Sigmoid colon (tissue), 7 donors: ENCODE data around the gene SOCS1. TPM values are rescaled to one million over a fixed set of nuclear protein-coding genes. Genes with fewer than 3 reads are reported as not detected.
A peak's percentile ranks its signal among the peaks of the same experiment; 100 is the strongest.

Experiments used
- DNase-seq: peaks from one replicate; pipeline ENCODE4 v3.0.0-alpha.2; 2019
- H3K27ac ChIP-seq, 4 donors: fragments of 200-600 bp; sonication (generic); one replicate each; pipeline ENCODE4 v1.5.1; 2016 to 2019; ENCODE audit warnings: mild to moderate bottlenecking in 1 of 4
- H3K27me3 ChIP-seq, 3 donors: fragments of 200-600 bp; sonication (generic); one replicate each; pipeline ENCODE4 v1.5.1; 2019; ENCODE audit warnings: mild to moderate bottlenecking in 1 of 3
- H3K36me3 ChIP-seq, 4 donors: fragments of 200-600 bp; sonication (generic); one replicate each; pipeline ENCODE4 v1.5.1; 2016 to 2019
- H3K4me1 ChIP-seq, 4 donors: fragments of 200-600 bp; sonication (generic); one replicate each; pipeline ENCODE4 v1.5.1; 2017 to 2019
- H3K4me3 ChIP-seq, 4 donors: fragments of 200-600 bp; sonication (generic); one replicate each; pipeline ENCODE4 v1.5.1; 2017 to 2019; ENCODE audit warnings: mild to moderate bottlenecking in 2 of 4, moderate library complexity in 1 of 4
- H3K9me3 ChIP-seq, 4 donors: fragments of 200-600 bp in 3 of 4; sonication (generic) in 3 of 4; one replicate each; pipeline versions ENCODE4 v1.5.1 to v1.6.1; 2013 to 2019
- CTCF ChIP-seq, 4 experiments: fragments of 450-650 bp in 3 of 4; fragments of 200-600 bp in 1 of 4; IDR thresholded peaks; one replicate each; pipeline ENCODE4 v1.5.1; 2016 to 2019; ENCODE audit warnings: antibody characterized with exemption in 4 of 4, mild to moderate bottlenecking in 3 of 4, moderate library complexity in 2 of 4
- EP300 ChIP-seq, 4 donors: sonication (generic); formaldehyde crosslinking; IDR thresholded peaks; one replicate each; pipeline ENCODE4 v1.6.1; 2017; ENCODE audit warnings: antibody characterized with exemption in 4 of 4
- POLR2A ChIP-seq, 2 donors: fragments of 450-650 bp; IDR thresholded peaks; one replicate each; pipeline ENCODE4 v1.6.1; 2016; ENCODE audit warnings: antibody characterized with exemption in 2 of 2, mild to moderate bottlenecking in 2 of 2, moderate library complexity in 2 of 2
- POLR2AphosphoS5 ChIP-seq, 4 donors: sonication (generic); formaldehyde crosslinking; IDR thresholded peaks; one replicate each; pipeline ENCODE4 v1.6.1; 2017; ENCODE audit warnings: antibody characterized with exemption in 4 of 4
- WGBS, 2 donors: extraction: QIAGEN DNeasy Blood & Tissue Kit; methylation state at CpG; one replicate each; pipeline ENCODE4 v1.1.7; 2013; 5-methylcytosine and 5-hydroxymethylcytosine counted together
- intact Hi-C: fragments of 100-400 bp; cut with DNase I; formaldehyde crosslinking; loops from one replicate; pipeline ENCODE4 v1.15.1; 2023
- polyA plus RNA-seq, 3 donors: library from polyadenylated mRNA; stranded (reverse); fragments of 200-250 nt; gene quantifications; one replicate each; pipeline ENCODE4 v1.2.3, GENCODE V29; 2013
- total RNA-seq, 4 donors: library from RNA; depleted of rRNA; stranded (reverse); fragments of >200 nt; gene quantifications; one replicate each; pipeline ENCODE4 v1.1.0, GENCODE V29; 2016
- donor health status: healthy with polysubstance abuse.
- donor health status: Bipolar disorder and iron deficiency.
- donor health status: healthy.

SOCS1 gene
- total and polyA plus RNA-seq, 7 donors: 0.66 to 26.4 (median 4.3) TPM; not detected in 1

DNA sequence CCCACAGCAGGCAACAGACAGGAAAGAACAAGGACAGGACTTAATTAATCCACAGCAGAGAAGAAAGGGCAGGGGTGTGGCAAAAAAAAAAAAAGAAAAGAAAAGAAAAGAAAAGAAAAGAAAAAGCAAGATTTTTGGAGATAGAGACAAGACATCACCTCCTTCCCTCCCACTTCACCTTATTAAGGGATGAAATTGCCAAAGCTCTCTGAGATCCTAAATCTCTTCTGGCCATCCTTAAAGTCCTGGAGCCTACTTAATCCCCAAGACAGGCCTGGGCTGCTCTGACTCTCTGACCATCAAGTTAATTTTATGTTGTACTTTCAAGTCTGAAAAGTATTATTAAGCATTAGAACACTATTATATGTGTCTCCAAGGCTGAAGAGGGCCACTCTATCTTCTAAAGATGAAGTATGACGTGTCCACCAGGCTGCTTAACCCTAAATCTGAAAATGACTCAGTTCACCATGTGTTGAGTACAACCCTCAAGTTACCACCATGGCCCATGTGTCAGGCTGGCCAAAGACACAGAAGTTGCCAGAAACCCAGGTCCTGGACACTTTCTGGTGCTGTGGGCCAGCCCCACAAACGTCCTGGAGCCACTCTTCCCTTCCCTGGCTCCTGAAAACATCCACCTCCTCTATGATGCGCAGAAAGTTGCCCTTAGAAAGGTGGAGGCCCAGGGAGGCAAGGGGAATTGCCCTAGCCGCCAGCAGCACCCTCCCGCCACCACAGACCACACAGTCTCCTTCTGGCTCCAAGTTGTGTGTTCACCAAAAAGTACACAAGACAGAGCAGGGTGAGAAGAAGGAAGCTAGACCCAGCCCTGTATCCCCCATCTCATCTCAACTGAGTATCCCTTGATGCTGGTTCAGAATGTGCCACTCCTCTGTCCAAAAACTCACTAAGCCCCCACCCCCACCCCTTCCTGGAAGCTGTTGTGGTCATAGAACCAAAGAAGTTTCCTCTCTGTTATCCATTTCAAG lies 2.7 kb downstream of the SOCS1 start:
- no peaks in the 10 kb centered on the region for H3K9me3 ChIP-seq
- DNase-seq: no peak
- 72 to 83% methylated on average over 5 of the region's 5 CpGs for WGBS, 2 donors
- H3K4me3 ChIP-seq: peak overlapping the region in 2 of 4 donors; percentile 9 to 81
- no peak for TF ChIP-seq EP300 (IDR thresholded peaks at IDR 0.05)
- TF ChIP-seq CTCF (IDR thresholded peaks at IDR 0.05): no peak
- TF ChIP-seq POLR2AphosphoS5 (IDR thresholded peaks at IDR 0.05): no peak
- TF ChIP-seq POLR2A (IDR thresholded peaks at IDR 0.05): no peak
- H3K4me1 ChIP-seq: peaks cover 0 to 35% (median 20%) of the 10 kb centered on the region in 4 donors
- intact Hi-C loops: loop anchor here (10.0 kb wide), 2 partner anchors 119 to 509 kb away; partner anchors contain the start of gene NUBP1
- peak overlapping the region in 3 of 4 donors; percentile 11 to 37 (median 14) for H3K27ac ChIP-seq
- H3K36me3 ChIP-seq: no peaks in the 10 kb centered on the region
- no peaks in the 10 kb centered on the region for H3K27me3 ChIP-seq

DNA sequence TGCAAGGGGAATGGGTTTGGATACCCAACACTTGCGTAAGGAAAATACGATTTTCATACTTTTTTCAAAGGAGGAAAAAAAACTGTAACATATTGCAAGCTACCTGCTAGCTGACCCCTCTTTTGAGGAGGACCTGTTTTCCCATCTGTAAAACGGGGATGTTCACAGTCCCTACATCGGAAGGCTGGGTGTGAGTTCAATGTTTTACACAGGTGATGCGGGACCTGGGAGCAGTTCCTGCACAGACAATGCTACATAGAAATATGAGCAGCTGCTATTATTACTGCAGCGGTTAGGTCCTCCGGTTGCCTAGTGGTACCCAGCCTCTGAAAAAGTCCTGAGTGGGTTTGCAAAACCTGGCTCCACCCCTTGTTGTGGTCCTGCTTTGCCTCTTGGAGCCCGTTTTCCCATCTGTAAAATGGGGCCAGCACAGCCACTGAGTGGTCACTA lies 3.5 kb downstream of the SOCS1 start:
- no peak for TF ChIP-seq POLR2AphosphoS5 (IDR thresholded peaks at IDR 0.05)
- TF ChIP-seq POLR2A (IDR thresholded peaks at IDR 0.05): no peak
- TF ChIP-seq EP300 (IDR thresholded peaks at IDR 0.05): no peak
- no peak for TF ChIP-seq CTCF (IDR thresholded peaks at IDR 0.05)
- peaks cover 0 to 34% (median 20%) of the 10 kb centered on the region in 4 donors for H3K4me1 ChIP-seq
- H3K4me3 ChIP-seq: no peak overlapping the region
- no peak overlapping the region for H3K27ac ChIP-seq
- no peaks in the 10 kb centered on the region for H3K27me3 ChIP-seq
- H3K9me3 ChIP-seq: no peaks in the 10 kb centered on the region
- H3K36me3 ChIP-seq: no peaks in the 10 kb centered on the region
- intact Hi-C loops: loop anchor here (10.0 kb wide), 2 partner anchors 118 to 508 kb away; partner anchors contain the start of gene NUBP1
- 84 to 93% methylated on average over 8 of the region's 8 CpGs for WGBS, 2 donors
- DNase-seq: no peak

DNA sequence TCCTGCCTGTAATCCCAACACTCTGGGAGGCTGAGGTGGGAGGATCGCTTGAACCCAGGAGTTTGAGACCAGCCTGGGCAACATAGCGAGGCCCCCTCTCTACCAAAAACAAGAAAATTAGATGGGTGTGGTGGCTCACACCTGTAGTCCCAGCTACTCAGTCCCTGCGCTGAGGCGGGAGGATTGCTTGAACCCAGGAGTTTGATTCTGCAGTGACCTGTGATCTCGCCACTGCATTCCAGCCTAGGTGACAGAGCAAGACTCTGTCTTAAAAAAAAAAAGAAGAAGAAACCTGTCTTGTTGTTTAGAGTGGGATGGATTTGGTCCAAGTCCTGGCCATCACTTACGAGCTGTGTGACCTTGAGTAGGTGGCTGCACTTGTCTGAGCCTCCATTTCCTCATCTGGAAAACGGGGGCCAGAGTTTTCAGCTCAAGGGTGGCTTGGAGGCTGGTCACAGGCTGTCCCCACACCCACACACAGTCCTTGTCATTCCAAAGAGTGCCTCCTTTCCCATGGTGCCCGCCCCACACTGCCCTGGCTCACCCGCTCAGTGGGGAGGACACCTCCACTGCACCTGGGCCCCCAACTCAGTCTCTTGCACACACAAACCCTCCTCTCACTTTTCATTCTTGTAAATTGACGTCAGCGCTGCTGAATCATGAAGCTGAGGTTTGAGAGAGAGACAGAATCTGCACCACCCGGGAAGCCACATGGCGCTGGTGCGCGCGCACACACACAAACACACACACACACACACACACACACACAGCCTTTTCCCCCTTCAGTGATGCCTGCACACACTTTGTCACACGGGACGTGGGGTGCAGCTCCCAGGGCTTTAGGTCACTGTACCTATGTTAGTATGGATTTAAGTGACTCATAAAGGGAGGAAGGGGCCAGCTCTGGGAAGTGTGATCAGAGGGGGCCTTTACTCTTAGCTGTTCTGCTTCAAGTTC lies 4.2 kb downstream of the SOCS1 start:
- TF ChIP-seq CTCF (IDR thresholded peaks at IDR 0.05) (no peak), EP300 (IDR thresholded peaks at IDR 0.05) (no peak), POLR2AphosphoS5 (IDR thresholded peaks at IDR 0.05) (no peak), POLR2A (IDR thresholded peaks at IDR 0.05) (no peak)
- intact Hi-C loops: loop anchor here (10.0 kb wide), 2 partner anchors 117 to 507 kb away; partner anchors contain the start of gene NUBP1
- WGBS, 2 donors: 65 to 77% methylated on average over 18 of the region's 18 CpGs
- Histone ChIP-seq H3K27ac (no peak overlapping the region), H3K4me3 (no peak overlapping the region), H3K4me1 (peaks cover 0 to 27% (median 14%) of the 10 kb centered on the region in 4 donors), H3K27me3 (no peaks in the 10 kb centered on the region), H3K9me3 (no peaks in the 10 kb centered on the region), H3K36me3 (no peaks in the 10 kb centered on the region)
- DNase-seq: no peak

GRCh38 chr16:11250786-11251524 lies 5.0 kb downstream of the SOCS1 start:
- Histone ChIP-seq H3K27ac (no peak overlapping the region), H3K27me3 (no peaks in the 10 kb centered on the region), H3K9me3 (no peaks in the 10 kb centered on the region), H3K4me1 (peaks cover 0 to 24% (median 12%) of the 10 kb centered on the region in 4 donors), H3K4me3 (no peak overlapping the region), H3K36me3 (no peaks in the 10 kb centered on the region)
- TF ChIP-seq POLR2AphosphoS5 (IDR thresholded peaks at IDR 0.05) (no peak), CTCF (IDR thresholded peaks at IDR 0.05) (no peak), POLR2A (IDR thresholded peaks at IDR 0.05) (no peak), EP300 (IDR thresholded peaks at IDR 0.05) (no peak)
- intact Hi-C loops: loop anchor here (10.0 kb wide), 2 partner anchors 116 to 506 kb away; partner anchors contain the start of gene NUBP1
- DNase-seq: no peak
- WGBS, 2 donors: 95 to 96% methylated on average over 10 of the region's 10 CpGs
